ENCODE results near the gene RNF114.

The RNF114 gene

DNA sequence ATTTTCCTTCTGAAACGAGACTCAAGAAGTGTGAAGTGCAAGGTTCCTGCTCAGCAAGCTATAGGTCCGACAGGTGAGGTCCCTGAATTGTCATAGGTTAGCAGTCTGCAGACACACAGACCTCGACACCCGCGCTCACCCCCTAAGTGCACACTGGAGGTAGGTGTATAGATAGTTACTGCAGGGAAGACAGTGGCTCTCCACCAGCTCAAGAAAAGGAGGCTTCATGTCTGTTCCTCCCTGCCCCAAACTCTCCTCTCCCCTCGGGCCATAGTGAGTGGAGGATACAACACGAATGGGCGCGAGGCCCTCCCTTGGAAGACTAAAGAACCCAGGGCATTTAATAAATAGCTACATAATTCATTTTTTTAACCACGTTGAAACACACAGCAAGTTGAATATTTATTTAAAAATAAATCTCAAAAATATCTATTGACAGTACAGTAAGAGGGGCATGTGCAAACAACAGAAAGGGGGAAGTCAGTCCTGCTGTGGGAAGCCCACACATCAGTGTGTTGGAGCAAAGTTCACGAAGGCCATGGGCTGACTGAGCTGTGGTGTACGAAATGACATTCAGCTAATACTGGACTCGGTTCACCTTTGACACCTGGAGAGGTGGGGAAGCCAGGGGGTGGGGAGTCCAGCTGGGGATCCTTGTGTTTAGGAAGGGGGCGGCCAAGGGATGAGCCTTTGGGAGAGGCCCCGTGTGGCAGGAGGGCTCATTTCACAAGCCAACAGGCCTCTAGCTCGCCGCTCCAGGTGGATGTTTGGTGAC lies 31.6 kb upstream of the RNF114 start:
- no peak for FAIRE-seq

GRCh38 chr20:49905415-49906091 lies 30.6 kb upstream of the RNF114 start:
- no peak for FAIRE-seq

- FAIRE-seq = no peak
Observed at GRCh38 chr20:49906101-49906604, 30.0 kb upstream of the RNF114 start.

DNA sequence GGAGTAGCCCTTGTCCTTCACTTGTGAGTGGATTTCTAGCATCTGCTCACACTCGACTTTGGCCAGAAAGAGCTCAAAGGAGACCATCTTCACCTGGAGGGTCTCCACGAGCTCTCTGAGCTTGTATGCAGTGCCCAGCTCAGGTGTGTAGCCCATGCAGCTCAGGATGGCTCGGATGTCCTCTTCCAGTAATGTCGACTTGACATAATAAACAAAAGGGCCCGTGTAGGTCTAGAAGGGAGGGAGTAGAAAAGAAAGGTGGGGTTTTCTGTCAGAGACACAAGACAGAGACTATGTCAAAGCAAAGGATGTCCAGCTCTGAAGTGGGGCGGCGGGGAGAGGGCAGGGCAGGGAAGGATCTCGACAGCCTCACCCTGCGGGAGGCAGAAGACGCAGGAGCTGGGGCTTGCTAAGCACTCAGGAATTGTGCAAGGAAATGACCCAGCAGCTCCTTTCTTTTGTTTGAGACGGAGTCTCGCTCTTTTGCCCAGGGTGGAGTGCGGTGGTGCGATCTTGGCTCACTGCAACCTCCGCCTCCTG lies 29.5 kb upstream of the RNF114 start:
- FAIRE-seq = no peak

DNA sequence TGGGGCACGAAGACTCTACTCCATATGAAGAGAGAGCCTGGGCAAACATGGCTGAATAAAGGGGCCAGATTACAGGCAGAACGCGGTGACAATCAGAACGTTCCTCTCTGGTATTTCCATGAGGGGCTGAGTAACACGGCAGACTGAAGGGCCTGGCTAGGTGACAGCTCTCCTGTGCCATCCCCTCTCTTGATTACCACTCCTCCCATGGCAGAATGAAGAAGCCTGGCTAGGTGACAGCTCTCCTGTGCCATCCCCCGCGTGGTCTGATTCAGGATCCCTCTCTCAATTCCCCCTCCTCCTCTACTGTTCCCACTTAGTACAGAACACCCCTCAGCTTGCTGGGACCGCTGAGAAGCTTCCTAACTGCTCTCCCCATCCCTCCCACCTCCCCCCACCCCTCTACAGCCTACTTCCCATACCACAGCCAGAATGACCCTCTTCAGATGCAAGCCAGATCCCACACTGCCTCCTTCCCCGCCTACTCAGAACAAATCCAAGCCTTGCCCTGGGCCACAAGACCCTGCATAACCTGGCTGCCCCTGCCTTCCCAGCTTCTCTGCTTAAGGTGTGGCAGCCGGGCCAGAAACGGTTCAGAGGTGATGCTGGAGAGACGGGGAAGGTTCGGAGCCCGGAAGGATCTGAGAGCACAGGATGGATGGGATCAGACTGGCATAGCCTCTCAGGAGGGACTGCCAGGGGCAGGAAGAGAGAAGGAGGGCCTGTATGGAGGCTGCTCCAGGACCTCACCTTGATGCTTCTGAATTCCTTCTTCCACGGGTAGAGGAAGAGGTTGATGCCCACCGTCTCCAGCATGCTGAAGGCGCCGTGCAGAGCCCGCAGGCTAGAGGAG lies 28.6 kb upstream of the RNF114 start:
- no peak for FAIRE-seq

GRCh38 chr20:49908258-49908565 lies 28.0 kb upstream of the RNF114 start:
- FAIRE-seq = no peak

DNA sequence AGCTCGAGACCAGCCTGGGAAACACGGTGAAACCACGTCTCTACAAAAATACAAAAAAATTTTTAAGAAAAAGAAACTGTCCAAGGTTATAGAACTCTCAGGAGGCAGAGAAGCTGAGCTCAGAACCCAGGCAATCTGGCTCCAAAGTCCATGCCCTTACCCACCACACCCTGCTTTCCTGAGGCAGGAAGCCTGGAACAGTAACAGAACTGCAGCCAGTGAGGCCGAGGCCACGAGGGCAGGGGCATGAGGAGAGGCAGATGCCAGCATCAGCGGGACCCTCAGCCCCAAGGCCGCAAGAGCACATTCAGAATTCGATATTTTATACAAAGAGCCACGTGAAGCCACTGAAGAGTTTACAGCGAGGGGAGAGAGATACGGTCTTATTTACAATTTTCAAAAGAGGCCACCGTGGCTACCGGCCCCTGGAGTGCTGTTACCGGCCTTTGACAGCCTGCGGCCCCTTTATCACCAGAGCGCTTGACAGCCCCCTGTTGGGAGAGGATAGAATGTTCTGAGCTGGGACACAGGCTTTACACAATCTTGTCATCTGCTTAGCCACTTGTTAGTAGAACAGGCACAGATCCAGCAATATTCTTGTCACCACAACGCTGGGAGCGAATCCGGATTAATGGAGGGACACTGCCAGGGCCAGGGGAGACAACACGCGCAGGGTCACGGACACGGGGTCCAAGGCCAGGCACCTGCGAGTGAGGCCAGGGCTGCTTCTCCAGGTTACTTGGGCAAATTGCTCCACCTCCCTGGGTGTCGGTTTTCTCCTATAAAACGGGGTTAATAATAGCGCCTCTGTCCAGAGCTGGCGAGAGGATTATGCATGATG lies 26.5 kb upstream of the RNF114 start:
- no peak for FAIRE-seq

DNA sequence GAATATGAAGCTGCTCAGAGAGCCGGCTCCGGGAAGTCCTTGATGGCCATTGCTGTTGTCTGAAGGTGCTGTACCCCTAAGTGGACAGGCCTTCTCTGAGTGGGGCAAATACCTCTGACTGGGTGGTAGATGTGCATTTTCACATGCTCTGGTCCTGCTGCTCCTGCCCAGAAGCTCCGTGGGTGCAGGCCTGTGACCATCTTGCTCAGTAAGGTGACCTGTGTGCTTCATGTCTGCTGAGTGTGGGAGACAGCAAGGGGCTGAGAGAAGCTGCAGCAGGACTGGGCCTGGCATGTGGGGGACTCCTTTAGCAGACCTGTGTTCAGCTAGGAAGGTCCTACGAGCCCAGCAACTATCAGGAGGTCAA lies 25.9 kb upstream of the RNF114 start:
- no peak for FAIRE-seq

- FAIRE-seq = no peak
Observed at GRCh38 chr20:49913399-49914047, 22.7 kb upstream of the RNF114 start.

- FAIRE-seq = no peak
Observed at GRCh38 chr20:49914310-49915117, 21.7 kb upstream of the RNF114 start.

DNA sequence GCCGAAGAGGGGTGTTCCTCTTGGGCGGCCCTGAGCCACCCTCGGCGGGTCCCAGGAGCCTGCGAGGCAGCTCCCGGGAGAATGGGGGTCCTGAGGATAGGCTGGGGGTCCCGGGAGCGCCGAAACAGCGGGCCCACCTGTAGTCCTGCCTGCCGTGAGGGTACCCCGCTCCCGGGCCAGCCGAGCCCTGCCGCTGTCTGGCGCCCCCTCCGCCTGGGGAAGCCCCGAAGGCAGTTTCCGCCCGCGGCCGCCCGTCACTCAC lies 21.1 kb upstream of the RNF114 start:
- FAIRE-seq = no peak

GRCh38 chr20:49915380-49916145 lies 20.6 kb upstream of the RNF114 start, which contains the start of gene SPATA2:
Gene SPATA2 (minus strand): TSS chr20:49915529. CDS start chr20:49908490, 7,039 bp downstream.
- FAIRE-seq = no peak

DNA sequence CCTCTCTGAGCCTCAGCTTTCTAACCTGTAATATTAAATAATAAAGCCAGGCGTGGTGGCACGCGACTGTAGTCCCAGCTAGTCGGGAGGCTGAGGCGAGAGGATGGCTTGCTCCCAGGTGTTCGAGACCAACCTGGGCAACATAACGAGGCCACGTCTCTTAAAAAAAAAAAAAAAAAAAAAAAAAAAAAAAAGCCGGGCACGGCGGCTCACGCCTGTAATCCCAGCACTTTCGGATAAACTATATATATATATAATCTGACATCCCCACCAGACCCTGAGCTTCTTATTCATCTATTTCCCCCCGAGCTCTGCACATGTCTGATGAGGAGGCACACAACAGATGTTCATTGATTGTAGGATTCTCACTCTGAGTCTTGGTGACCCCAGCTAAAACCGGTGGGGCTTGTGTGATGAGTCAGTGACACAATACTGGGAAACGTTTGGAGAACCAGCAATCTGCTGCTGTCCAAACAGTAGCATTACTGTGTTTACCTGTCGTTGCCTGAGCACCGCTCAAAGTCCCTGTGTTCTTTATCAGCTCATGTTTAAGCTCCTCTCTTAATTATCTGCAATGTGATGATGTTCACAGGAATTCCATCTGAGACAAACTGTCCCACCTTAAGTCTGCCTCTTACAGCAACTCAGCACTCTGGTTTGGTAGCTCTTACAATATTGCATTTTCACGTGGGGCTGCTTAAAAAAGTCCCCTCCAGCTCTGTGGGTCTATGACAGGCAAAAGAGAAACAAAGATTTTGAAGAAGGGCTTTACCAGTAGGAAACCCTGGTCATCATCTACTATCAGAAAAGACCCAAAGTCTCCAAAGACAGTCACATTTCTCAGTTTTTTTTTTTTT lies 19.8 kb upstream of the RNF114 start:
- no peak for FAIRE-seq

DNA sequence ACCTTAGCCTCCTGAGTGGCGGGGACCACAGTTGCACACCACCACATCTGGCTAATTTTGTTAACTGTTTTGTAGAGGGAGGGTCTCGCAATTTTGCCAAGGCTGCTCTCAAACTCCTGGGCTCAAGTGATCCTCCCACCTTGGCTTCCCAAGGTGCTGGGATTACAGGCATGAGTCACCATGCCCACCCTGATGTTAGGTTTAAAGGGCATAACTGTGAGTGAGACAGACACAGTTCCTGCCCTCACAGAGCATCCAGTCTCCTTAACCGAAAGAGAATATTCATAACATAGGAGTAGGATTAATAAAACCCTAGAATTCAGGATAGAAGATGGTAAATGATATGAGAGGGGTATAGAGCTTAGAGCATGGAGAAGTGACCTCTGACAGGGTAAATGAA lies 17.8 kb upstream of the RNF114 start:
- FAIRE-seq = no peak

DNA sequence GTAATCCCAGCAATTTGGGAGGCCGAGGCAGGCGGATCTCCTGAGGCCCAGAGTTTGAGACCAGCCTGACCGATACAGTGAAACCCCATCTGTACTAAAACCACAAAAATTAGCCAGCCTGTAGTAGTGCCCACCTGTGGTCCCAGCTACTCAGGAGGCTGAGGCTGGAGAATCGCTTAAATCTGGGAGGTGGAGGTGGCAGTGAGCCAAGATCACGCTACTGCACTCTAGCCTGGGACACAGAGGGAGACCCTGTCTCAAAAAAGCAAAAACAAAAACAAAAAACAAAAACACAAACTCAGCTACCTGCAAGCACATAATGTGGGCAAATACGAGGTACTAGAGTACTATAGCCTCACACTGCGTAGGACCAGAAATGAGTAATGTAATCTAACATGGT lies 17.2 kb upstream of the RNF114 start:
- no peak for FAIRE-seq

- FAIRE-seq = no peak
Observed at GRCh38 chr20:49919461-49919860, 16.7 kb upstream of the RNF114 start.

DNA sequence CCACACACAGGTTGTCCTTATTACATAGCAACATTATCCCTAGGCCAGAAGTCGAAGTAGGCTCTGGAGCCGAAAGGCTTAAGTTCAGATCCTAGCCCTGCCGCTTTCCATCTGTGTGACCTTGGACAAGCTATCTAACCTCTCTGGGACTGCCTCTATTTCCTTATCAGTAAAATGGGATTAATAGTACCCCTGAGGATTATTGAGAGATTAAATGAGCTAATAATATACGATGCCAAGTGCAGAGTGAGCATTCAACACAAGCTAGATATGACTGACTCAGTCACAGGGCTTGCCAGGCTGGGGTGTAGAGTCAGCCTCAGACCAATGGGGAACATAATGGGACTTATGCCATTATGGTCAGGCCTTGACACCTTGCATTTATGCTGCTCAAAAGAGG lies 11.9 kb upstream of the RNF114 start:
- FAIRE-seq = no peak

GRCh38 chr20:49925901-49926454 lies 10.2 kb upstream of the RNF114 start:
- FAIRE-seq = no peak
